ENCODE measurements around the gene PACSIN2.

DNA sequence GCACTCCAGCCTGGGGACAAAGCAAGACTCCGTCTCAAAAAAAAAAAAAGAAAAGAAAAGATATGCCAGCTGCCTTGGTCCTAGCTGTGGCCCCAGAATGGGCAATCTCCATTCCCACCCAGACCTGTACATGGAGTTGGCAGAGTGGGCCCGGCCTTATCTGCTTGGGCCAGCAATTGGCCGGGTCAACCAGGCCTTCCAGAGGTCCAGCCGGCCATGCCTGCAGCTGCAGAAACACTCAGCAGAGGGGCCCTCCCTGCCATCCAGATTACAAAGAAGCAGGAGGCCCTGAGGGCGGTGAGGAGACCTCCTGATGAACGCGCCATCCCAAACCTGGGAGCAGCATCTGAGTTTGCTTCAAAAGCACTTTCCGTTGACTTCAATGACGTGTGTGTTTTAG is 131.0 kb downstream of the PACSIN2 start:
- TF ChIP-seq POLR2A (IDR thresholded peaks at IDR 0.05; ENCODE audit: low read length) (no peak), GATA1 (IDR thresholded peaks at IDR 0.05; ENCODE audit: low read depth, low read length) (no peak)
